ENCODE data around the gene ZWILCH.
A peak's percentile ranks its signal among the peaks of the same experiment; 100 is the strongest.

DNA sequence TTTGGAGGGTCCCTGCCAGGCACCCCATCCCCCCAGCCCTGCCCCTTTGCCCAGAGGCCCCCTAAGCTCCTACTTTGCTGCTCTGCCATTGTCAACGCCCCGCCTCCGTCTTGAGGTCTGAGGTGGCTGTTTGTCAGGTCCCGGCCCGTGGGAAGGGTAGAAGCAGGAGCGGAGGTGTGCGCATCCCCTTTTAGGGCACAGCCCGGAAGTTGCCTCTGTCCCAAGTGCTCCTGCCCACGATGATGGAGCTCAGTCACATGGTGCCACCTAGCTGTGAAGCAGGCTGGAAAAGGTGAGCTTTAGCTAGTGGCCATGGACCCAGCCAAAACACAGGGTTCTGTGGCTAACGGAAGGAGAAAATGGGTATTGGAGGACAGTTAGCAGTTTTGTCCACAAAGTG, 89.2 kb downstream of the ZWILCH start:
- TF ChIP-seq CTCF (optimal IDR thresholded peaks at IDR 0.05 in 1 of 3, IDR thresholded peaks at IDR 0.05 in 1 of 3, conservative IDR thresholded peaks at IDR 0.05 in 1 of 3; ENCODE audit: extremely low read depth in 1 of 3, insufficient read depth in 2 of 3, low read length in 3 of 3): peak in 1 of 3 experiments; percentile 63
- TF ChIP-seq EZH2 (IDR thresholded peaks at IDR 0.05; ENCODE audit: low read length): no peak
